Smooth muscle cell (in vitro differentiated cells): ENCODE results near the gene PDCD7. TPM values are rescaled to one million over a fixed set of nuclear protein-coding genes. Genes with fewer than 3 reads are reported as not detected.

Source experiments
- DNase-seq: peaks from one replicate; lab custom pipeline; 2025; ENCODE audit not compliant: unreplicated experiment; lab: John Stamatoyannopoulos, UW
- H2AFZ ChIP-seq: fragments of 200-600 bp; sonication (generic); 2 replicates; pipeline ENCODE4 v1.6.0; 2016; ENCODE audit warnings: antibody characterized with exemption, low read depth, mild to moderate bottlenecking
- H3F3A ChIP-seq: fragments of 200-600 bp; sonication (generic); 2 replicates; pipeline ENCODE4 v1.6.0; 2017; ENCODE audit warnings: antibody characterized with exemption, low read depth
- H3K27ac ChIP-seq: fragments of 200-600 bp; sonication (generic); 2 replicates; pipeline ENCODE4 v1.5.1; 2016; ENCODE audit warnings: low read depth, mild to moderate bottlenecking
- H3K27me3 ChIP-seq: fragments of 200-600 bp; sonication (generic); 2 replicates; pipeline ENCODE4 v1.6.1; 2016; ENCODE audit warnings: low read depth, mild to moderate bottlenecking
- H3K36me3 ChIP-seq: fragments of 200-600 bp; sonication (generic); 2 replicates; pipeline ENCODE4 v1.5.1; 2016; ENCODE audit warnings: low read depth
- H3K4me1 ChIP-seq: fragments of 200-600 bp; sonication (generic); 2 replicates; pipeline ENCODE4 v1.5.1; 2016; ENCODE audit warnings: low read depth
- H3K4me2 ChIP-seq: fragments of 200-600 bp; sonication (generic); 2 replicates; pipeline ENCODE4 v1.6.0; 2016; ENCODE audit warnings: mild to moderate bottlenecking
- H3K4me3 ChIP-seq: fragments of 200-600 bp; sonication (generic); 2 replicates; pipeline ENCODE4 v1.5.1; 2016; ENCODE audit warnings: mild to moderate bottlenecking
- H3K79me2 ChIP-seq: fragments of 200-600 bp; sonication (generic); 2 replicates; pipeline ENCODE4 v1.6.0; 2016; ENCODE audit warnings: low read depth, mild to moderate bottlenecking
- H3K9ac ChIP-seq: fragments of 200-600 bp; sonication (generic); 2 replicates; pipeline ENCODE4 v1.6.0; 2016; ENCODE audit warnings: low read depth
- H3K9me3 ChIP-seq: fragments of 200-600 bp; sonication (generic); replicated peaks from 2 replicates; pipeline ENCODE4 v1.5.1; 2016; ENCODE audit warnings: low read depth
- H4K20me1 ChIP-seq: fragments of 200-600 bp; sonication (generic); 2 replicates; pipeline ENCODE4 v1.6.0; 2016; ENCODE audit warnings: low read depth
- WGBS: methylation state at CpG from one replicate; pipeline ENCODE4 v1.1.7; 2016; ENCODE audit warnings: low lambda C conversion rate; 5-methylcytosine and 5-hydroxymethylcytosine counted together
- polyA plus RNA-seq: library from polyadenylated mRNA; unstranded; fragments of >200 nt; fragmentation: Nextera tagmentation; extraction: Ambion mirVana; gene quantifications from 2 replicates; pipeline ENCODE4 v1.2.1, GENCODE V29; 2016
- small RNA-seq: library from RNA; depleted of rRNA; stranded (forward); fragments of <200 nt; gene quantifications from one replicate; pipeline ENCODE3, GENCODE V24; 2014
- total RNA-seq: library from RNA; depleted of rRNA; stranded (reverse); fragments of >200 nt; gene quantifications from 2 replicates; pipeline ENCODE4 v1.2.3, GENCODE V29; 2014
- TF ChIP-seq, protein P1 (sequence below): fragments of 200-600 bp; sonication (generic); IDR thresholded peaks from 2 replicates; pipeline ENCODE4 v1.5.1; 2017; ENCODE audit warnings: borderline replicate concordance, mild to moderate bottlenecking, antibody characterized with exemption; ENCODE audit not compliant: insufficient read depth, poor library complexity, severe bottlenecking

The PDCD7 gene
- total and polyA plus RNA-seq, 2 experiments from 2014 or later: 11.6 to 14.3 TPM

DNA sequence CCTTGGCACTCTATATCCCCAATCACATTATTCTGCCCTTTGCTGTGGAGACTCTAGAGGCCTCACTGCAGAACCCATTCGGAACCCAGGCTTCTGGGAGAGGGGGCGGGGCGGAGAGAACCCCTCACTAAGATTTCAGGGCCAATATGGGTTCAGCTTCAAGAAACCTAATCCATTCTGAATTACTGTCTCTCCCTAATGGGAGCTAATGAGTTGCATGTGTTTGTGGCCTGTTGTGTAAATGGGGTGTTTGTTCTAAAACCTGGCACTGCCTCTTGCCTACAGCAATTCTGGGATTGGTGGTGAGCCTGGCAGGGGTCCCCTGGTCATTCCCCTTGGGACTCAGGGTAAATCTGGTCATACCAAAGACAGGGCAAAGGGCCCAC is 65.2 kb downstream of the PDCD7 start:
- Histone ChIP-seq H3K9me3 (no peaks in the 10 kb centered on the region), H3F3A (peaks cover 9% of the 10 kb centered on the region), H2AFZ (no peak overlapping the region), H3K36me3 (no peaks in the 10 kb centered on the region), H4K20me1 (peaks cover 4% of the 10 kb centered on the region), H3K4me2 (peak overlapping the region; percentile 46), H3K27me3 (no peaks in the 10 kb centered on the region), H3K4me3 (peak overlapping the region; percentile 45), H3K9ac (no peak overlapping the region), H3K27ac (peak overlapping the region; percentile 71), H3K79me2 (peaks cover 4% of the 10 kb centered on the region), H3K4me1 (peaks cover 27% of the 10 kb centered on the region)
- DNase-seq: no peak
- TF ChIP-seq, protein P1, sequence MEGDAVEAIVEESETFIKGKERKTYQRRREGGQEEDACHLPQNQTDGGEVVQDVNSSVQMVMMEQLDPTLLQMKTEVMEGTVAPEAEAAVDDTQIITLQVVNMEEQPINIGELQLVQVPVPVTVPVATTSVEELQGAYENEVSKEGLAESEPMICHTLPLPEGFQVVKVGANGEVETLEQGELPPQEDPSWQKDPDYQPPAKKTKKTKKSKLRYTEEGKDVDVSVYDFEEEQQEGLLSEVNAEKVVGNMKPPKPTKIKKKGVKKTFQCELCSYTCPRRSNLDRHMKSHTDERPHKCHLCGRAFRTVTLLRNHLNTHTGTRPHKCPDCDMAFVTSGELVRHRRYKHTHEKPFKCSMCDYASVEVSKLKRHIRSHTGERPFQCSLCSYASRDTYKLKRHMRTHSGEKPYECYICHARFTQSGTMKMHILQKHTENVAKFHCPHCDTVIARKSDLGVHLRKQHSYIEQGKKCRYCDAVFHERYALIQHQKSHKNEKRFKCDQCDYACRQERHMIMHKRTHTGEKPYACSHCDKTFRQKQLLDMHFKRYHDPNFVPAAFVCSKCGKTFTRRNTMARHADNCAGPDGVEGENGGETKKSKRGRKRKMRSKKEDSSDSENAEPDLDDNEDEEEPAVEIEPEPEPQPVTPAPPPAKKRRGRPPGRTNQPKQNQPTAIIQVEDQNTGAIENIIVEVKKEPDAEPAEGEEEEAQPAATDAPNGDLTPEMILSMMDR: no peak
- WGBS: 83% methylated on average over 3 of the region's 3 CpGs

DNA sequence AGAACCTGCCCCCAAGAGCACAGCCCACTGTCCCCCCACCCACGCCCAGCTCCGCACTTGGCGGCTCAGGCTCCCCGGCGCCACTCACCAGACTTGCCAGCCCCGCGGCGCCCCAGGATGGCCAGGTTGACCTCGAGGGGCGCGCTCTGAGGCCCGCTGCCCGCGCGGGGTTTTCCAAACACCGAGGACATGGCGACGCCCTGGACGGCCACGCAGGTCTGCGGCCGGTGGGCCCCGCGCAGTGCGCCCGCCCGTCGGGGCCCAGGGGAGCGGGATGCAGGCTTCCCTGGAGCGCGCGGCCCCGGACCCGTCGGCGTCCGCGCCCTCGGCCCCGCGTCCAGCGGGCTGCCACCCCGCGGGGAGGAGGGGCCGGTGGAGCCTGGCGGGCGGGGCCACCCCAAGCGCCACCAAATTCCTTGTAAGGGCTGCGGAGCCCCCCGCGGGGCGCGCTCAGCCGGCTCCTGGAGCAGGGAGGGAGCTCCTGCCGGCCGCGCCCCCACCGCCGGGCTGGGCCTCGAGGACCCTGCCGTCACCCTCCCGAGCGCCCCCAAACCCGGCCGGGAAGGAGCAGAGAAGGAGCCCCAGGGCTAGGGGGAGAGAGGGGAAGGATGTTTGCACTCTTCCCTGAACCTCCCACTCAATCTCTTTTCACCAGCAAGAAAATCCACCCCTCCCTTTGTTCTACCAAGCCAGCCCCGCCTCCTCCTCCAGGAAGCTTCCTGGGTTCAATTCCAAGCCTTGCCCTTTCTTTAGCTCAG is 65.8 kb downstream of the PDCD7 start, which contains the start of gene RASL12:
RASL12 (minus strand) TSS at position 347 of the 758 bp plus-strand sequence; CDS start at position 191, 156 bp downstream.
- no peaks in the 10 kb centered on the region for H3K36me3 ChIP-seq
- H3K27me3 ChIP-seq: no peaks in the 10 kb centered on the region
- H3F3A ChIP-seq: peaks cover 9% of the 10 kb centered on the region
- peaks cover 4% of the 10 kb centered on the region for H3K79me2 ChIP-seq
- no peaks in the 10 kb centered on the region for H3K9me3 ChIP-seq
- peak within 1 kb of the TSS; percentile 71 for H3K27ac ChIP-seq
- 6% methylated on average over 57 of the region's 66 CpGs for WGBS
- H3K4me1 ChIP-seq: peaks cover 27% of the 10 kb centered on the region
- no peak within 1 kb of the TSS for H3K9ac ChIP-seq
- no peak for DNase-seq
- no peak within 1 kb of the TSS for H2AFZ ChIP-seq
- peak within 1 kb of the TSS; percentile 83 for H3K4me2 ChIP-seq
- H4K20me1 ChIP-seq: peaks cover 4% of the 10 kb centered on the region
- H3K4me3 ChIP-seq: peak within 1 kb of the TSS; percentile 45
- TF ChIP-seq, protein P1: no peak

Small RNA genes within 50 kb of the gene (small RNA-seq; reads per million reads assigned to genes)
- gene AC013553.1: not detected

Other genes with a start within 250 kb of the PDCD7 start
- 1.3 and 1.7 TPM in 2 replicates for gene ANKDD1A, start 221.9 kb downstream of the PDCD7 start, total RNA-seq
- gene ANKDD1A, start 221.9 kb downstream of the PDCD7 start, polyA plus RNA-seq: 2.8 and 5.6 TPM in 2 replicates
- 84.8 and 94.4 TPM in 2 replicates for gene SPG21, start 143.9 kb downstream of the PDCD7 start, total RNA-seq
- 95.0 and 110 TPM in 2 replicates for gene SPG21, start 143.9 kb downstream of the PDCD7 start, polyA plus RNA-seq
- gene MTFMT, start 104.2 kb downstream of the PDCD7 start, total RNA-seq: 16.8 and 19.9 TPM in 2 replicates
- gene MTFMT, start 104.2 kb downstream of the PDCD7 start, polyA plus RNA-seq: 11.3 and 15.5 TPM in 2 replicates
- gene SLC51B, start 88.4 kb downstream of the PDCD7 start, total RNA-seq: not detected in 2 replicates
- gene SLC51B, start 88.4 kb downstream of the PDCD7 start, polyA plus RNA-seq: not detected in 2 replicates
- 8.7 and 11.8 TPM in 2 replicates for gene RASL12, start 65.8 kb downstream of the PDCD7 start, total RNA-seq
- gene RASL12, start 65.8 kb downstream of the PDCD7 start, polyA plus RNA-seq: 14.6 and 15.0 TPM in 2 replicates
- gene KBTBD13, start 57.1 kb downstream of the PDCD7 start, total RNA-seq: not detected in 2 replicates
- 0.11 and 0.66 TPM in 2 replicates for gene KBTBD13, start 57.1 kb downstream of the PDCD7 start, polyA plus RNA-seq
- 0.90 and 1.0 TPM in 2 replicates for gene UBAP1L, start 18.6 kb downstream of the PDCD7 start, total RNA-seq
- 1.2 and 3.1 TPM in 2 replicates for gene UBAP1L, start 18.6 kb downstream of the PDCD7 start, polyA plus RNA-seq
- gene CLPX, start 51.5 kb upstream of the PDCD7 start, total RNA-seq: 34.8 and 46.6 TPM in 2 replicates
- gene CLPX, start 51.5 kb upstream of the PDCD7 start, polyA plus RNA-seq: 21.7 and 21.8 TPM in 2 replicates
- gene CILP, start 77.7 kb upstream of the PDCD7 start, total RNA-seq: 84.4 and 114 TPM in 2 replicates
- gene CILP, start 77.7 kb upstream of the PDCD7 start, polyA plus RNA-seq: 87.9 and 125 TPM in 2 replicates
- gene PARP16, start 153.1 kb upstream of the PDCD7 start, total RNA-seq: 6.0 and 10.0 TPM in 2 replicates
- gene PARP16, start 153.1 kb upstream of the PDCD7 start, polyA plus RNA-seq: 11.7 and 15.1 TPM in 2 replicates
- gene RNU5A-1, start 162.2 kb upstream of the PDCD7 start, total RNA-seq: not detected in 2 replicates
- gene RNU5A-1, start 162.2 kb upstream of the PDCD7 start, polyA plus RNA-seq: not detected in 2 replicates
- gene RNU5B-1, start 170.9 kb upstream of the PDCD7 start, total RNA-seq: not detected in 2 replicates
- gene RNU5B-1, start 170.9 kb upstream of the PDCD7 start, polyA plus RNA-seq: not detected in 2 replicates
- gene IGDCC3, start 244.2 kb upstream of the PDCD7 start, total RNA-seq: 2.6 and 3.2 TPM in 2 replicates
- gene IGDCC3, start 244.2 kb upstream of the PDCD7 start, polyA plus RNA-seq: 5.9 and 8.5 TPM in 2 replicates